Keratinocyte (primary cell): Measurements from ENCODE around the gene HNRNPA1. TPM values are rescaled to one million over a fixed set of nuclear protein-coding genes. Genes with fewer than 3 reads are reported as not detected.
A peak's percentile ranks its signal among the peaks of the same experiment; 100 is the strongest.

Experiments
- DNase-seq: peaks from one replicate; pipeline ENCODE4 v3.0.0-alpha.2; 2011; ENCODE audit warnings: low read depth, missing footprints, low spot score
- FAIRE-seq: peaks from 2 replicates; lab custom pipeline; 2011; peaks lifted over from hg19 to GRCh38; lab: Jason Lieb, UNC
- H2AFZ ChIP-seq: 2 replicates; pipeline ENCODE4 v1.6.0; 2012; ENCODE audit warnings: low read length, control low read depth, inconsistent platforms; ENCODE audit not compliant: control insufficient read depth
- H3K27ac ChIP-seq: 2 replicates; pipeline ENCODE4 v1.5.1; 2011; ENCODE audit warnings: low read length; ENCODE audit not compliant: control insufficient read depth, insufficient read depth
- H3K27me3 ChIP-seq: 3 replicates; pipeline ENCODE4 v1.6.0; 2011; ENCODE audit warnings: low read length; ENCODE audit not compliant: control insufficient read depth, insufficient read depth; ENCODE audit errors: extremely low read depth
- H3K36me3 ChIP-seq, 2 experiments: 2 replicates in 1 of 2; 3 replicates in 1 of 2; pipeline ENCODE4 v1.5.1; 2011; ENCODE audit warnings: low read length in 2 of 2, mild to moderate bottlenecking in 1 of 2; ENCODE audit not compliant: control insufficient read depth in 2 of 2, insufficient read depth in 2 of 2; ENCODE audit errors: extremely low read depth in 1 of 2
- H3K4me1 ChIP-seq: 3 replicates; pipeline ENCODE4 v1.5.1; 2011; ENCODE audit warnings: low read length; ENCODE audit not compliant: control insufficient read depth, insufficient read depth; ENCODE audit errors: extremely low read depth
- H3K4me2 ChIP-seq: 3 replicates; pipeline ENCODE4 v1.6.0; 2011; ENCODE audit warnings: low read depth, low read length; ENCODE audit not compliant: control insufficient read depth, insufficient read depth; ENCODE audit errors: extremely low read depth
- H3K4me3 ChIP-seq, 3 experiments: fragments of 200-600 bp in 1 of 3; sonication (generic) in 1 of 3; 2 replicates in 2 of 3; 3 replicates in 1 of 3; pipeline ENCODE4 v1.5.1; 2011 to 2016; ENCODE audit warnings: low read length in 3 of 3, mild to moderate bottlenecking in 3 of 3, control low read depth in 2 of 3, inconsistent platforms in 1 of 3, low read depth in 1 of 3, mixed read lengths in 1 of 3, mixed run types in 1 of 3, moderate library complexity in 1 of 3; ENCODE audit not compliant: control insufficient read depth in 2 of 3, insufficient read depth in 2 of 3; ENCODE audit errors: extremely low read depth in 1 of 3
- H3K79me2 ChIP-seq: 2 replicates; pipeline ENCODE4 v1.6.0; 2012; ENCODE audit warnings: low read length; ENCODE audit not compliant: control insufficient read depth, insufficient read depth
- H3K9ac ChIP-seq: 3 replicates; pipeline ENCODE4 v1.6.0; 2011; ENCODE audit warnings: low read length; ENCODE audit not compliant: control insufficient read depth, insufficient read depth; ENCODE audit errors: extremely low read depth
- H3K9me1 ChIP-seq: 3 replicates; pipeline ENCODE4 v1.6.0; 2011; ENCODE audit warnings: low read length; ENCODE audit not compliant: control insufficient read depth, insufficient read depth; ENCODE audit errors: extremely low read depth
- H3K9me3 ChIP-seq: 2 replicates; pipeline ENCODE4 v1.5.1; 2012; ENCODE audit warnings: low read depth, low read length; ENCODE audit not compliant: control insufficient read depth
- H4K20me1 ChIP-seq: 3 replicates; pipeline ENCODE4 v1.6.0; 2011; ENCODE audit warnings: low read length; ENCODE audit not compliant: control insufficient read depth, insufficient read depth; ENCODE audit errors: extremely low read depth
- EZH2 ChIP-seq: IDR thresholded peaks from one replicate; pipeline ENCODE4 v1.6.1; 2012; ENCODE audit warnings: inconsistent platforms, mild to moderate bottlenecking, low read length, moderate library complexity
- dilution Hi-C: fragments of 300-500 bp; cut with MboI; formaldehyde crosslinking; loops from one replicate; pipeline ENCODE4 v1.7.0; 2020; ENCODE audit warnings: low sequenced_read_pairs; ENCODE audit not compliant: extremely low pct_ligation_motif_present
- polyA plus RNA-seq, 5 experiments: library from polyadenylated mRNA; depleted of rRNA in 3 of 5; stranded (reverse) in 3 of 5; stranded (forward) in 1 of 5; unstranded in 1 of 5; fragments of >200 nt; gene quantifications; 1 replicate in 1 of 5; 2 replicates in 3 of 5; 3 replicates in 1 of 5; pipeline versions ENCODE4 v1.2.1 to v1.2.3, GENCODE V29; 2011 to 2012; ENCODE audit warnings: missing spikeins in 2 of 5, low read depth in 1 of 5, low replicate concordance in 1 of 5
- TF ChIP-seq, protein P1 (sequence below), 3 experiments: IDR thresholded peaks in 1 of 3; conservative IDR thresholded peaks in 1 of 3; optimal IDR thresholded peaks in 1 of 3; 2 replicates in 2 of 3; 3 replicates in 1 of 3; pipeline versions ENCODE3 to v1.5.1; 2011; ENCODE audit warnings: low read length in 3 of 3, mild to moderate bottlenecking in 3 of 3, moderate library complexity in 2 of 3, control low read depth in 1 of 3, inconsistent platforms in 1 of 3; ENCODE audit not compliant: insufficient read depth in 2 of 3; ENCODE audit errors: extremely low read depth in 1 of 3

Gene HNRNPA1
- polyA plus RNA-seq, 1 donor (not counting 4 experiments of a cell fraction or from before 2014, with no cell fraction given), result 583 TPM

GRCh38 chr12:54298904-54299303 is 18.4 kb downstream of the HNRNPA1 start:
- Histone ChIP-seq H3K9ac (no peak overlapping the region), H3K9me3 (no peaks in the 10 kb centered on the region), H4K20me1 (no peaks in the 10 kb centered on the region), H3K4me1 (peaks cover 28% of the 10 kb centered on the region), H3K79me2 (no peaks in the 10 kb centered on the region), H2AFZ (no peak overlapping the region), H3K4me2 (no peak overlapping the region), H3K4me3 (no peak overlapping the region), H3K36me3 (no peaks in the 10 kb centered on the region), H3K9me1 (no peaks in the 10 kb centered on the region), H3K27ac (no peak overlapping the region), H3K27me3 (no peaks in the 10 kb centered on the region)
- dilution Hi-C loops, result no loop called here
- no peak for TF ChIP-seq EZH2
- TF ChIP-seq, protein P1, sequence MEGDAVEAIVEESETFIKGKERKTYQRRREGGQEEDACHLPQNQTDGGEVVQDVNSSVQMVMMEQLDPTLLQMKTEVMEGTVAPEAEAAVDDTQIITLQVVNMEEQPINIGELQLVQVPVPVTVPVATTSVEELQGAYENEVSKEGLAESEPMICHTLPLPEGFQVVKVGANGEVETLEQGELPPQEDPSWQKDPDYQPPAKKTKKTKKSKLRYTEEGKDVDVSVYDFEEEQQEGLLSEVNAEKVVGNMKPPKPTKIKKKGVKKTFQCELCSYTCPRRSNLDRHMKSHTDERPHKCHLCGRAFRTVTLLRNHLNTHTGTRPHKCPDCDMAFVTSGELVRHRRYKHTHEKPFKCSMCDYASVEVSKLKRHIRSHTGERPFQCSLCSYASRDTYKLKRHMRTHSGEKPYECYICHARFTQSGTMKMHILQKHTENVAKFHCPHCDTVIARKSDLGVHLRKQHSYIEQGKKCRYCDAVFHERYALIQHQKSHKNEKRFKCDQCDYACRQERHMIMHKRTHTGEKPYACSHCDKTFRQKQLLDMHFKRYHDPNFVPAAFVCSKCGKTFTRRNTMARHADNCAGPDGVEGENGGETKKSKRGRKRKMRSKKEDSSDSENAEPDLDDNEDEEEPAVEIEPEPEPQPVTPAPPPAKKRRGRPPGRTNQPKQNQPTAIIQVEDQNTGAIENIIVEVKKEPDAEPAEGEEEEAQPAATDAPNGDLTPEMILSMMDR (optimal IDR thresholded peaks at IDR 0.05 in 1 of 3, IDR thresholded peaks at IDR 0.05 in 1 of 3, conservative IDR thresholded peaks at IDR 0.05 in 1 of 3; ENCODE audit: extremely low read depth in 1 of 3, insufficient read depth in 2 of 3, low read length in 3 of 3), result no peak
- FAIRE-seq, result no peak
- no peak for DNase-seq

DNA sequence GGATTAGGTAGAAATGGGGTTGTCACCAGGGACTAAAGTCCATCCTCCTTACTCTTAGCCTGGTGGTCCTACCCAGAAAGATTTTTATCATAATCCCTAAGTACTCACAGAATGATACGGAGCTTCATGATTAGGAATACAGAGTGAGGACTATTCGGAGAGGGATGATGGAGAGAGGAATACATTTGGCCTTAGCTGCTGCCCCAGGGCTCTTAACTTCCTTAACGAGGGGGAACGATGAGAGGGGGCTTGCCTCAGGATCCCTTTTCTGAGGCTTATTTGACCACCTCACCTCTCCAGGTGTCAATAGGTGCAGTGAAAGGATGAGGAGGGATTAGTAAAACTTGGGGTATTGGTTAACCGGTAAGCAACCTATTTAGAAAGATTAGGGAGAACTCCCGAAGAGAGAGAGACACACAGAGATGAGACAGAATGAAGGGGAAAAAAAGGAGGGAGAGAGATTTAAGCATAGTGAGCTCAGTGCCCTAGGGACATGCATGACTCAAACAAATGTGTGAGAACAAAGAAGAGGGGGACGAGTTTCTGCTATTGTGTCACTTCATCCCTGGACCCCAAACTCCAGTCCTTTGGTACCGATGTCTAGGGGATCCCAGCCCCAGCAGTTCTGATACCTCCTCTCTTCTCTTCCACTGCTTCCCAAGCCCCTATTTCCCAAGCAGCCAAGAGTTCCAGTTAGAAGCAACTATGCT is 19.1 kb downstream of the HNRNPA1 start:
- no peak for DNase-seq
- FAIRE-seq, result no peak
- dilution Hi-C loops, result no loop called here

More for the DNA sequence above, 19.1 kb downstream of the HNRNPA1 start:
- peak overlapping the region; percentile 70 for H3K4me2 ChIP-seq
- no peak overlapping the region for H2AFZ ChIP-seq
- H3K79me2 ChIP-seq, result no peaks in the 10 kb centered on the region
- H3K9me1 ChIP-seq, result no peaks in the 10 kb centered on the region
- H3K9me3 ChIP-seq, result no peaks in the 10 kb centered on the region
- TF ChIP-seq EZH2, result no peak
- TF ChIP-seq, protein P1 (optimal IDR thresholded peaks at IDR 0.05 in 1 of 3, IDR thresholded peaks at IDR 0.05 in 1 of 3, conservative IDR thresholded peaks at IDR 0.05 in 1 of 3; ENCODE audit: extremely low read depth in 1 of 3, insufficient read depth in 2 of 3, low read length in 3 of 3), result no peak
- no peak overlapping the region for H3K4me3 ChIP-seq
- no peak overlapping the region for H3K9ac ChIP-seq
- no peaks in the 10 kb centered on the region for H3K27me3 ChIP-seq
- no peaks in the 10 kb centered on the region for H4K20me1 ChIP-seq
- no peak overlapping the region for H3K27ac ChIP-seq
- H3K4me1 ChIP-seq, result peaks cover 35% of the 10 kb centered on the region
- H3K36me3 ChIP-seq, result no peaks in the 10 kb centered on the region
